Measurements from ENCODE around the gene IMPG1. TPM values are rescaled to one million over a fixed set of nuclear protein-coding genes. Genes with fewer than 3 reads are reported as not detected.

The IMPG1 gene
- total and polyA plus RNA-seq, 2 of the 13 experiments (the other 11 are each of a cell fraction or from before 2014, with no cell fraction given) = not detected

GRCh38 chr6:75943381-75943780 is 129.1 kb downstream of the IMPG1 start:
- DNase-seq (ENCODE audit: low spot score) (no peak), ATAC-seq (no peak), FAIRE-seq (no peak)
- in situ Hi-C loops (cut with HindIII; ENCODE audit: extremely low pct_ligation_motif_present, low pct_unique_long_range_greater_than_20kb) (loop anchor here (25.0 kb wide), 1 partner anchor 919 kb away; no protein-coding TSS in a partner anchor), intact Hi-C loops (cut with micrococcal nuclease; ENCODE audit: unreplicated experiment) (no loop called here)
- Histone ChIP-seq H3K36me3 (replicated peaks in 1 of 2; ENCODE audit: control insufficient read depth in 1 of 2, insufficient read depth in 2 of 2, low read length in 2 of 2) (no peaks in the 10 kb centered on the region), H3K4me2 (ENCODE audit: low read depth, low read length) (no peak overlapping the region), H3K9ac (ENCODE audit: insufficient read depth, low read depth, low read length) (no peak overlapping the region), H2AFZ (ENCODE audit: low read length) (no peak overlapping the region), H3K4me3 (replicated peaks in 1 of 3; ENCODE audit: insufficient read depth in 1 of 3, low read depth in 2 of 3, low read length in 3 of 3) (no peak overlapping the region), H3K27ac (ENCODE audit: extremely low read length, insufficient read depth, low read length) (no peak overlapping the region), H3K9me3 (ENCODE audit: low read length) (no peaks in the 10 kb centered on the region), H3K79me2 (ENCODE audit: insufficient read depth, low read length) (no peaks in the 10 kb centered on the region), H3K4me1 (ENCODE audit: insufficient read depth, low read length) (peaks cover 16% of the 10 kb centered on the region), H4K20me1 (ENCODE audit: insufficient read depth, low read length) (no peaks in the 10 kb centered on the region), H3K27me3 (ENCODE audit: control insufficient read depth in 1 of 2, insufficient read depth in 2 of 2, low read length in 2 of 2) (no peaks in the 10 kb centered on the region)
- TF ChIP-seq NRL (CRISPR knock-in tag; IDR thresholded peaks at IDR 0.05; ENCODE audit: borderline replicate concordance) (no peak), RBM22 (optimal IDR thresholded peaks at IDR 0.05; ENCODE audit: low read length) (no peak), SIN3A (IDR thresholded peaks at IDR 0.05; ENCODE audit: borderline replicate concordance, low read depth, low read length) (no peak), BATF2 (CRISPR knock-in tag; IDR thresholded peaks at IDR 0.05) (no peak), ATF5 (CRISPR knock-in tag; IDR thresholded peaks at IDR 0.05; ENCODE audit: low read depth) (no peak), DBP (CRISPR knock-in tag; IDR thresholded peaks at IDR 0.05; ENCODE audit: not compliant biosample characterization) (no peak), ZNF768 (CRISPR knock-in tag; IDR thresholded peaks at IDR 0.05) (no peak), ZIK1 (CRISPR knock-in tag; IDR thresholded peaks at IDR 0.05; ENCODE audit: borderline replicate concordance, low read depth) (no peak), ZNF878 (CRISPR knock-in tag; IDR thresholded peaks at IDR 0.05) (no peak), BCL6 (CRISPR knock-in tag; IDR thresholded peaks at IDR 0.05) (no peak)
- ChIA-PET CTCF (ENCODE audit: low intra/inter-chr PET ratio, low total read pairs) (no interaction called here), POLR2A (no interaction called here)
- 50% methylated on average over 2 of the region's 2 CpGs for WGBS (ENCODE audit: low lambda C conversion rate)
- no TSS peak for BruUV-seq (replicated peaks)
